RWPE1 (cell line): Measurements from ENCODE around the gene BORCS6.

Experiments
- CTCF ChIA-PET: fragments of 350-600 bp; sonication (Branson Sonifier 250); formaldehyde crosslinking; extraction: SDS; loops from one replicate; lab custom pipeline; 2021; lab: Yijun Ruan, JAX
- POLR2A ChIA-PET: fragments of 400-600 bp; formaldehyde crosslinking; extraction: SDS; loops from one replicate; lab custom pipeline; 2020; ENCODE audit warnings: antibody characterized with exemption; ENCODE audit not compliant: low non-redundant PET; lab: Yijun Ruan, JAX
- DNase-seq: peaks from one replicate; pipeline ENCODE4 v3.0.0; 2012; ENCODE audit warnings: low spot score
- H3K27ac ChIP-seq: fragments of 450-650 bp; 2 replicates; pipeline ENCODE4 v1.5.1; 2017
- TF ChIP-seq, protein P1 (sequence below): fragments of 450-650 bp; conservative IDR thresholded peaks from 2 replicates; pipeline ENCODE4 v1.5.1; 2017; ENCODE audit warnings: low read depth, mild to moderate bottlenecking

BORCS6 gene

DNA sequence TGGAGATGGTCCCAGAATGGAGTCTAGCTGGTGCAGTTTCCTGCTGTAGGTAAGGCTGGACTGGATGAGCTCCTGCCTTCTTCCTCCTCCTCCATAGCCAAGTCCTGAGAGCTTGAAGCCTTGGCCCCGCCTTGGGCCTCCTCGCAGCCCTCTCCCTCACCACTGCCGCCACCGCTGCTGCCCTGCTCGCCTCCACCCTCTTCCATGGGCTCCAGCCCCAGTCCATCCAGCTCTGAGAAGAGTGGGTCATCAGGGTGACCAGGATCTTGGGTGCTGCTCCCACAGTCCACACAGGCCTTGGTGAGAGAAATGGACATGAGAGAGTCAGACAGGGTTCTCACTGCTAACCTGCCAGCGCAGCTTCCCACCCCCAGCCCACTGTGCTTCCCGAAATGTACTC is 48.9 kb downstream of the BORCS6 start:
- H3K27ac ChIP-seq = peak overlapping the region; percentile 98
- TF ChIP-seq, protein P1, sequence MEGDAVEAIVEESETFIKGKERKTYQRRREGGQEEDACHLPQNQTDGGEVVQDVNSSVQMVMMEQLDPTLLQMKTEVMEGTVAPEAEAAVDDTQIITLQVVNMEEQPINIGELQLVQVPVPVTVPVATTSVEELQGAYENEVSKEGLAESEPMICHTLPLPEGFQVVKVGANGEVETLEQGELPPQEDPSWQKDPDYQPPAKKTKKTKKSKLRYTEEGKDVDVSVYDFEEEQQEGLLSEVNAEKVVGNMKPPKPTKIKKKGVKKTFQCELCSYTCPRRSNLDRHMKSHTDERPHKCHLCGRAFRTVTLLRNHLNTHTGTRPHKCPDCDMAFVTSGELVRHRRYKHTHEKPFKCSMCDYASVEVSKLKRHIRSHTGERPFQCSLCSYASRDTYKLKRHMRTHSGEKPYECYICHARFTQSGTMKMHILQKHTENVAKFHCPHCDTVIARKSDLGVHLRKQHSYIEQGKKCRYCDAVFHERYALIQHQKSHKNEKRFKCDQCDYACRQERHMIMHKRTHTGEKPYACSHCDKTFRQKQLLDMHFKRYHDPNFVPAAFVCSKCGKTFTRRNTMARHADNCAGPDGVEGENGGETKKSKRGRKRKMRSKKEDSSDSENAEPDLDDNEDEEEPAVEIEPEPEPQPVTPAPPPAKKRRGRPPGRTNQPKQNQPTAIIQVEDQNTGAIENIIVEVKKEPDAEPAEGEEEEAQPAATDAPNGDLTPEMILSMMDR = no peak
- ChIA-PET POLR2A (interaction anchor here (0.9 kb wide), 1 partner anchor 16 kb away, joined by 3 read pairs; no protein-coding TSS in a partner anchor), CTCF (no interaction called here)
- DNase-seq = no peak

GRCh38 chr17:8140065-8141029 is 49.6 kb downstream of the BORCS6 start:
- CTCF ChIA-PET = interaction anchor here (2.2 kb wide), 1 partner anchor 12 kb away, joined by 9 read pairs; the partner anchor contains the start of gene PER1
- TF ChIP-seq, protein P1 = no peak
- POLR2A ChIA-PET = interaction anchor here (0.8 to 0.9 kb wide), 2 partner anchors 14 to 17 kb away, joined by 3 read pairs; no protein-coding TSS in a partner anchor
- H3K27ac ChIP-seq = peak overlapping the region; percentile 98
- DNase-seq = no peak

GRCh38 chr17:8138672-8139371 is 51.2 kb downstream of the BORCS6 start:
- CTCF ChIA-PET = interaction anchor here (0.5 to 2.2 kb wide), 12 partner anchors 10 to 670 kb away, joined by 3 to 9 read pairs (median 4); partner anchors contain the start of genes PER1 and TMEM107
- peak; percentile 84 for DNase-seq
- TF ChIP-seq, protein P1 = peak; percentile 90
- POLR2A ChIA-PET = no interaction called here
- H3K27ac ChIP-seq = peak overlapping the region; percentile 98

DNA sequence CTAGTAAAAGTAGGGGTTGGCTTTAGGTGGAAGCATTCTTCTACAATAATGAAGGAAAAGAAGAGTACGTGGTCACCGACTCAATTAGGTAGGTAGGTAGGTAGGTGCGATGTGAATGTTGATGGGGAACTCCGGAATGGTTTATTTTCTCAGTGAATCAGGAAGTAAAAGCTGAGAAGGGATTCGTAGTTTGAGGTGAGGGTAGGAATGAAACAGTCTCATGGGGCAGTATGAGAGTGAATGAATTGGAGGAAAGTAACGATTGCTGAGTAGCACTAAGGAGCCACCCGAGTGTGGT is 51.7 kb downstream of the BORCS6 start:
- TF ChIP-seq, protein P1 = no peak
- peak overlapping the region; percentile 98 for H3K27ac ChIP-seq
- DNase-seq = no peak
- CTCF ChIA-PET = interaction anchor here (0.9 to 2.2 kb wide), 6 partner anchors 10 to 83 kb away, joined by 3 to 9 read pairs (median 6); partner anchors contain the start of gene PER1
- POLR2A ChIA-PET = no interaction called here
